HG03103 (cell line): ENCODE results near the gene CAVIN4.

Experiments used
- ATAC-seq: cut with Tn5 transposase; IDR thresholded peaks from one replicate; pipeline ENCODE4 v1.9.1; 2021; ENCODE audit warnings: low read depth; ENCODE audit not compliant: unreplicated experiment

The CAVIN4 gene

GRCh38 chr9:100589582-100589981, 11.7 kb downstream of the CAVIN4 start:
- no peak for ATAC-seq

GRCh38 chr9:100590481-100590880, 12.6 kb downstream of the CAVIN4 start:
- ATAC-seq, result no peak

GRCh38 chr9:100591139-100591538, 13.3 kb downstream of the CAVIN4 start:
- no peak for ATAC-seq

GRCh38 chr9:100591639-100592412, 13.9 kb downstream of the CAVIN4 start:
- no peak for ATAC-seq

- peak; percentile 50 for ATAC-seq
Observed at GRCh38 chr9:100595391-100596199, 17.7 kb downstream of the CAVIN4 start.

GRCh38 chr9:100597236-100597635, 19.4 kb downstream of the CAVIN4 start:
- ATAC-seq, result no peak

GRCh38 chr9:100598641-100599145, 20.8 kb downstream of the CAVIN4 start:
- peak; percentile 63 for ATAC-seq

- ATAC-seq, result no peak
Observed at GRCh38 chr9:100600521-100601079, 22.7 kb downstream of the CAVIN4 start.

- ATAC-seq, result peak; percentile 65
Observed at GRCh38 chr9:100601216-100601615, 23.3 kb downstream of the CAVIN4 start.

GRCh38 chr9:100602342-100602801, 24.5 kb downstream of the CAVIN4 start:
- ATAC-seq, result no peak

GRCh38 chr9:100605405-100605804, 27.5 kb downstream of the CAVIN4 start:
- ATAC-seq, result no peak

- ATAC-seq, result no peak
Observed at GRCh38 chr9:100619194-100619593, 41.3 kb downstream of the CAVIN4 start.

GRCh38 chr9:100619665-100620064, 41.8 kb downstream of the CAVIN4 start:
- ATAC-seq, result no peak

- no peak for ATAC-seq
Observed at GRCh38 chr9:100623969-100624368, 46.1 kb downstream of the CAVIN4 start.

GRCh38 chr9:100626949-100627348, 49.1 kb downstream of the CAVIN4 start:
- ATAC-seq, result no peak

GRCh38 chr9:100637787-100638186, 59.9 kb downstream of the CAVIN4 start:
- no peak for ATAC-seq
